Lung (tissue), 12 donors: ENCODE data around the gene LTBP3. TPM values are rescaled to one million over a fixed set of nuclear protein-coding genes. Genes with fewer than 3 reads are reported as not detected.

Experiments
- ATAC-seq: fragments of 200-7000 bp; cut with Tn5 transposase; one replicate; pipeline ENCODE4 v1.9.1; 2020; ENCODE audit warnings: moderate number of reproducible peaks; ENCODE audit not compliant: insufficient read depth, low FRiP score
- DNase-seq, 3 donors: peaks; one replicate each; pipeline ENCODE4 v3.0.0-alpha.2; 2013 to 2017
- H3K27ac ChIP-seq, 2 donors: one replicate each; pipeline ENCODE4 v1.5.1; 2013; ENCODE audit warnings: mild to moderate bottlenecking in 2 of 2, moderate library complexity in 2 of 2, control low read depth in 1 of 2, inconsistent platforms in 1 of 2, low read depth in 1 of 2, low read length in 1 of 2
- H3K27me3 ChIP-seq, 3 donors: one replicate each; pipeline ENCODE4 v1.5.1; 2013; ENCODE audit warnings: low read length in 2 of 3; ENCODE audit not compliant: control insufficient read depth in 3 of 3, insufficient read depth in 3 of 3
- H3K36me3 ChIP-seq, 4 donors: one replicate each; pipeline ENCODE4 v1.5.1; 2013; ENCODE audit warnings: low read length in 4 of 4, mild to moderate bottlenecking in 1 of 4, moderate library complexity in 1 of 4; ENCODE audit not compliant: control insufficient read depth in 4 of 4, insufficient read depth in 4 of 4
- H3K4me1 ChIP-seq, 5 donors: one replicate each; pipeline ENCODE4 v1.5.1; 2013; ENCODE audit warnings: low read length in 5 of 5, mild to moderate bottlenecking in 2 of 5, moderate library complexity in 1 of 5; ENCODE audit not compliant: control insufficient read depth in 5 of 5, insufficient read depth in 5 of 5
- H3K4me3 ChIP-seq: one replicate; pipeline ENCODE4 v1.5.1; 2013; ENCODE audit warnings: mild to moderate bottlenecking, control low read depth, moderate library complexity
- H3K9ac ChIP-seq, 2 donors: one replicate each; pipeline ENCODE4 v1.5.1; 2013; ENCODE audit warnings: low read length in 2 of 2, control low read depth in 1 of 2; ENCODE audit not compliant: insufficient read depth in 1 of 2
- H3K9me3 ChIP-seq, 4 donors: one replicate each; pipeline ENCODE4 v1.5.1; 2013; ENCODE audit warnings: low read length in 3 of 4, mild to moderate bottlenecking in 1 of 4, moderate library complexity in 1 of 4; ENCODE audit not compliant: control insufficient read depth in 4 of 4, insufficient read depth in 3 of 4
- WGBS, 2 donors: extraction: QIAGEN DNeasy Blood & Tissue Kit; methylation state at CpG; one replicate each; pipeline ENCODE4 v1.1.7; 2013; 5-methylcytosine and 5-hydroxymethylcytosine counted together
- polyA plus RNA-seq, 2 donors: library from polyadenylated mRNA; stranded (reverse); fragments of 200-250 nt; gene quantifications; one replicate each; pipeline ENCODE4 v1.2.1, GENCODE V29; 2013
- total RNA-seq, 2 donors: library from RNA; depleted of rRNA in 1 of 2; stranded (reverse); fragments of >200 nt in 1 of 2; gene quantifications; one replicate each; pipeline ENCODE4 v1.2.1, GENCODE V29; 2014 to 2021
- TF ChIP-seq, protein P1 (sequence below): IDR thresholded peaks from 2 replicates; pipeline ENCODE4 v1.5.1; 2012; ENCODE audit warnings: mild to moderate bottlenecking; ENCODE audit errors: control extremely low read depth, extremely low read depth
- donor health status: control.
- donor health status: control.
- donor health status: Bipolar disorder and iron deficiency.
- donor health status: healthy.
- donor health status: DM: yes; HTN: yes; CAD: no.

The LTBP3 gene
- total and polyA plus RNA-seq, 4 donors = 39.1 to 111 (median 73.4) TPM

- Histone ChIP-seq H3K4me1 (peaks cover 3 to 36% (median 8%) of the 10 kb centered on the region in 5 donors), H3K4me3 (no peak overlapping the region), H3K36me3 (peaks cover 3 to 46% (median 18%) of the 10 kb centered on the region in 4 donors), H3K9ac (peak overlapping the region; percentile 100), H3K27ac (peak overlapping the region; percentile 97 to 99), H3K9me3 (peaks cover 0 to 3% (median 0%) of the 10 kb centered on the region in 4 donors), H3K27me3 (no peaks in the 10 kb centered on the region)
- TF ChIP-seq, protein P1, sequence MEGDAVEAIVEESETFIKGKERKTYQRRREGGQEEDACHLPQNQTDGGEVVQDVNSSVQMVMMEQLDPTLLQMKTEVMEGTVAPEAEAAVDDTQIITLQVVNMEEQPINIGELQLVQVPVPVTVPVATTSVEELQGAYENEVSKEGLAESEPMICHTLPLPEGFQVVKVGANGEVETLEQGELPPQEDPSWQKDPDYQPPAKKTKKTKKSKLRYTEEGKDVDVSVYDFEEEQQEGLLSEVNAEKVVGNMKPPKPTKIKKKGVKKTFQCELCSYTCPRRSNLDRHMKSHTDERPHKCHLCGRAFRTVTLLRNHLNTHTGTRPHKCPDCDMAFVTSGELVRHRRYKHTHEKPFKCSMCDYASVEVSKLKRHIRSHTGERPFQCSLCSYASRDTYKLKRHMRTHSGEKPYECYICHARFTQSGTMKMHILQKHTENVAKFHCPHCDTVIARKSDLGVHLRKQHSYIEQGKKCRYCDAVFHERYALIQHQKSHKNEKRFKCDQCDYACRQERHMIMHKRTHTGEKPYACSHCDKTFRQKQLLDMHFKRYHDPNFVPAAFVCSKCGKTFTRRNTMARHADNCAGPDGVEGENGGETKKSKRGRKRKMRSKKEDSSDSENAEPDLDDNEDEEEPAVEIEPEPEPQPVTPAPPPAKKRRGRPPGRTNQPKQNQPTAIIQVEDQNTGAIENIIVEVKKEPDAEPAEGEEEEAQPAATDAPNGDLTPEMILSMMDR = no peak
- WGBS, 2 donors = 0 to 1% methylated on average over 6 of the region's 6 CpGs
- DNase-seq (no peak), ATAC-seq (no peak)
These were observed 59.5 kb downstream of the LTBP3 start for GRCh38 chr11:65498727-65498976.

DNA sequence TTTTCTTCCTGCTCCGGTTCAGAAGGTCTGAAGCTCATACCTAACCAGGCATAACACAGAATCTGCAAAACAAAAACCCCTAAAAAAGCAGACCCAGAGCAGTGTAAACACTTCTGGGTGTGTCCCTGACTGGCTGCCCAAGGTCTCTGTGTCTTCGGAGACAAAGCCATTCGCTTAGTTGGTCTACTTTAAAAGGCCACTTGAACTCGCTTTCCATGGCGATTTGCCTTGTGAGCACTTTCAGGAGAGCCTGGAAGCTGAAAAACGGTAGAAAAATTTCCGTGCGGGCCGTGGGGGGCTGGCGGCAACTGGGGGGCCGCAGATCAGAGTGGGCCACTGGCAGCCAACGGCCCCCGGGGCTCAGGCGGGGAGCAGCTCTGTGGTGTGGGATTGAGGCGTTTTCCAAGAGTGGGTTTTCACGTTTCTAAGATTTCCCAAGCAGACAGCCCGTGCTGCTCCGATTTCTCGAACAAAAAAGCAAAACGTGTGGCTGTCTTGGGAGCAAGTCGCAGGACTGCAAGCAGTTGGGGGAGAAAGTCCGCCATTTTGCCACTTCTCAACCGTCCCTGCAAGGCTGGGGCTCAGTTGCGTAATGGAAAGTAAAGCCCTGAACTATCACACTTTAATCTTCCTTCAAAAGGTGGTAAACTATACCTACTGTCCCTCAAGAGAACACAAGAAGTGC lies 60.0 kb downstream of the LTBP3 start:
- Histone ChIP-seq H3K27ac (peak overlapping the region; percentile 97 to 99), H3K27me3 (no peaks in the 10 kb centered on the region), H3K4me1 (peaks cover 4 to 40% (median 9%) of the 10 kb centered on the region in 5 donors), H3K36me3 (peaks cover 3 to 41% (median 15%) of the 10 kb centered on the region in 4 donors), H3K9me3 (peaks cover 0 to 3% (median 0%) of the 10 kb centered on the region in 4 donors), H3K4me3 (peak overlapping the region; percentile 48), H3K9ac (peak overlapping the region; percentile 100)
- DNase-seq (peak; percentile 68 to 86 (median 83)), ATAC-seq (no peak)
- TF ChIP-seq, protein P1 = no peak
- WGBS, 2 donors = 2% methylated on average over 24 of the region's 24 CpGs

DNA sequence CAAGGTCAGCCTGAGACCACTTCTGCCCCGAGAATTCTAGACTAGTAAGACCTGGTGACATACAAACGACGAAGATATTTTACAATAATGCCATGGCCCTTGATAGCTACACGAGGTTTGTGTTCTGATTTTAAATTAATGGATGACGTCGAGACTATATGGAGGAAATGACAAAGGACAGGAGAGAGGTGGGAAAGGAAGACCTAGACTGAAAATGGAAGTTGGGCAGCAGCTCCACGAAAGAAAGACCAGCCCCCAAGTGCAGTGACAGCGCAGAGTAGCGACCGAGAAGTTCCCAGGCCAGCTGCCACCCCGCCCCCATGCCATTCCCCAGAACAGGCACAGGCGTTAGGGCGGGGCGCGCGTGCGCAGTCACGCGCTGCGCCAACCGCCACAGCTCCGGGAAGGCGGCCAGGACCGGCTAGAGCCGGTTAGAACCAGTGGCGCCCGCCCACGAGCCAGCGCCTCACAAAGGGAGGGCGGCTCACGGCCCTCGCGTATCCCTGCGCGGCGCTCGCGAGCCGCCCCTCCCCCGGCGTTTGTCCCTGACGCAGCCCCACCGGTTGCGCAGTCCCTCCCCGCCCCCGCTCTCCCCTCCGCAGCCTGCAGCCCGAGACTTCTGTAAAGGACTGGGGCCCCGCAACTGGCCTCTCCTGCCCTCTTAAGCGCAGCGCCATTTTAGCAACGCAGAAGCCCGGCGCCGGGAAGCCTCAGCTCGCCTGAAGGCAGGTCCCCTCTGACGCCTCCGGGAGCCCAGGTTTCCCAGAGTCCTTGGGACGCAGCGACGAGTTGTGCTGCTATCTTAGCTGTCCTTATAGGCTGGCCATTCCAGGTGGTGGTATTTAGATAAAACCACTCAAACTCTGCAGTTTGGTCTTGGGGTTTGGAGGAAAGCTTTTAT lies 60.8 kb downstream of the LTBP3 start:
- peaks cover 0 to 3% (median 0%) of the 10 kb centered on the region in 4 donors for H3K9me3 ChIP-seq
- peak; percentile 86 for ATAC-seq
- 0 to 1% methylated on average over 40 to 61 of the region's 61 CpGs for WGBS, 2 donors
- H3K4me1 ChIP-seq = peaks cover 9 to 48% (median 12%) of the 10 kb centered on the region in 5 donors
- peak overlapping the region; percentile 100 for H3K9ac ChIP-seq
- peak overlapping the region; percentile 48 for H3K4me3 ChIP-seq
- peaks cover 3 to 33% (median 10%) of the 10 kb centered on the region in 4 donors for H3K36me3 ChIP-seq
- peak overlapping the region; percentile 97 to 99 for H3K27ac ChIP-seq
- no peaks in the 10 kb centered on the region for H3K27me3 ChIP-seq
- TF ChIP-seq, protein P1 = no peak
- peak; percentile 99 to 100 (median 100) for DNase-seq
